HepG2 (cell line): ENCODE results near the gene WDCP. TPM values are rescaled to one million over a fixed set of nuclear protein-coding genes. Genes with fewer than 3 reads are reported as not detected.

ENCODE experiments used
- AFF4 ChIP-seq: sonication (generic); formaldehyde crosslinking; IDR thresholded peaks from 2 replicates; pipeline ENCODE4 v1.4.0; 2020; ENCODE audit warnings: missing genetic modification reagents
- AGO2 ChIP-seq: fragments of 200-400 bp; formaldehyde crosslinking; optimal IDR thresholded peaks from 2 replicates; pipeline ENCODE3; 2017; ENCODE audit warnings: mild to moderate bottlenecking, low read depth, low read length, moderate library complexity
- AHR ChIP-seq: IDR thresholded peaks from 2 replicates; pipeline ENCODE4 v1.6.1; 2018; ENCODE audit warnings: missing genetic modification reagents, missing compliant biosample characterization
- ARHGAP35 ChIP-seq: sonication (generic); formaldehyde crosslinking; IDR thresholded peaks from 2 replicates; pipeline ENCODE4 v1.9.0; 2022; ENCODE audit warnings: mild to moderate bottlenecking, inconsistent platforms, moderate library complexity, missing genetic modification reagents, borderline replicate concordance
- BRF2 ChIP-seq: sonication (generic); formaldehyde crosslinking; IDR thresholded peaks from 2 replicates; pipeline ENCODE4 v1.8.1; 2022; ENCODE audit warnings: mild to moderate bottlenecking, missing genetic modification reagents
- FOXP4 ChIP-seq: sonication (generic); formaldehyde crosslinking; IDR thresholded peaks from 2 replicates; pipeline ENCODE4 v1.4.0; 2020; ENCODE audit warnings: missing genetic modification reagents
- GPN1 ChIP-seq: sonication (generic); formaldehyde crosslinking; IDR thresholded peaks from 2 replicates; pipeline ENCODE4 v1.5.1; 2020; ENCODE audit warnings: missing genetic modification reagents, borderline replicate concordance
- GTF3A ChIP-seq: sonication (generic); formaldehyde crosslinking; conservative IDR thresholded peaks from 2 replicates; pipeline ENCODE4 v1.4.0; 2020; ENCODE audit warnings: mild to moderate bottlenecking, missing genetic modification reagents
- HDAC1 ChIP-seq: sonication (generic); formaldehyde crosslinking; IDR thresholded peaks from 2 replicates; pipeline ENCODE4 v1.5.1; 2020; ENCODE audit warnings: mild to moderate bottlenecking, missing genetic modification reagents
- NFRKB ChIP-seq: fragments of 450-650 bp; IDR thresholded peaks from 2 replicates; pipeline ENCODE4 v1.6.1; 2017
- NR3C1 ChIP-seq: sonication (generic); formaldehyde crosslinking; IDR thresholded peaks from 2 replicates; pipeline ENCODE4 v1.4.0; 2020; ENCODE audit warnings: missing genetic modification reagents
- POGK ChIP-seq: sonication (generic); formaldehyde crosslinking; conservative IDR thresholded peaks from 2 replicates; pipeline ENCODE4 v1.8.0; 2022; ENCODE audit warnings: mild to moderate bottlenecking, moderate library complexity, missing genetic modification reagents
- RARA ChIP-seq: IDR thresholded peaks from 2 replicates; pipeline ENCODE4 v1.6.1; 2016; ENCODE audit warnings: missing genetic modification reagents, missing compliant biosample characterization
- SMAD1 ChIP-seq: sonication (generic); formaldehyde crosslinking; IDR thresholded peaks from 2 replicates; pipeline ENCODE4 v1.4.0; 2020; ENCODE audit warnings: missing genetic modification reagents, low read depth, mild to moderate bottlenecking, borderline replicate concordance
- TP53 ChIP-seq: sonication (generic); formaldehyde crosslinking; conservative IDR thresholded peaks from 2 replicates; pipeline ENCODE4 v1.4.0; 2020; ENCODE audit warnings: missing genetic modification reagents
- TRAFD1 ChIP-seq: sonication (generic); formaldehyde crosslinking; IDR thresholded peaks from 2 replicates; pipeline ENCODE4 v1.5.1; 2020; ENCODE audit warnings: missing genetic modification reagents, mild to moderate bottlenecking, borderline replicate concordance
- ZNF121 ChIP-seq: sonication (generic); formaldehyde crosslinking; IDR thresholded peaks from 2 replicates; pipeline ENCODE4 v1.5.0; 2020; ENCODE audit warnings: mild to moderate bottlenecking, missing genetic modification reagents
- ZNF30 ChIP-seq: sonication (generic); formaldehyde crosslinking; IDR thresholded peaks from 2 replicates; pipeline ENCODE4 v1.5.0; 2020; ENCODE audit warnings: mild to moderate bottlenecking, missing genetic modification reagents
- ZNF367 ChIP-seq: sonication (generic); formaldehyde crosslinking; IDR thresholded peaks from 2 replicates; pipeline ENCODE4 v1.4.0; 2020; ENCODE audit warnings: missing genetic modification reagents, borderline replicate concordance
- ZNF616 ChIP-seq: sonication (generic); formaldehyde crosslinking; IDR thresholded peaks from 2 replicates; pipeline ENCODE4 v1.5.0; 2020; ENCODE audit warnings: low read depth, mild to moderate bottlenecking, missing genetic modification reagents
- polyA plus RNA-seq, 8 experiments: library from polyadenylated mRNA; depleted of rRNA in 3 of 8; stranded (reverse) in 7 of 8; unstranded in 1 of 8; fragments of >200 nt; fragmentation: Illumina TruSeq in 4 of 8; extraction: Trizol in 4 of 8; gene quantifications; 2 replicates each; pipeline versions ENCODE4 v1.2.1 to v1.2.3, GENCODE V29; 2011 to 2016; ENCODE audit warnings: low read depth in 4 of 8, missing spikeins in 1 of 8, mixed read lengths in 1 of 8; ENCODE audit not compliant: insufficient read depth in 1 of 8
- total RNA-seq, 5 experiments: library from RNA; depleted of rRNA; stranded (reverse); fragments of >200 nt; fragmentation: Illumina TruSeq; extraction: Trizol; gene quantifications; 2 replicates each; pipeline ENCODE4 v1.2.3, GENCODE V29; 2016; ENCODE audit warnings: low read depth in 1 of 5

The WDCP gene
- total and polyA plus RNA-seq, 2 of the 13 experiments (the other 11 are each of a cell fraction or from before 2014, with no cell fraction given): 17.4 to 22.6 TPM

GRCh38 chr2:24022324-24022974, 24.7 kb downstream of the WDCP start (continued):
- TF ChIP-seq AHR (no peak), AGO2 (no peak), GTF3A (CRISPR knock-in tag) (no peak), GPN1 (CRISPR knock-in tag) (no peak), ARHGAP35 (no peak; the same call in 1 of the 2 replicates), FOXP4 (CRISPR knock-in tag) (peak; percentile 66; the same call in 1 of the 2 replicates), TRAFD1 (CRISPR knock-in tag) (no peak), ZNF367 (CRISPR knock-in tag) (no peak), NR3C1 (CRISPR knock-in tag) (no peak), TP53 (CRISPR knock-in tag) (no peak), ZNF616 (no peak), AFF4 (no peak; the same call in 1 of the 2 replicates), ZNF121 (CRISPR knock-in tag) (peak; percentile 62), SMAD1 (CRISPR knock-in tag) (no peak), POGK (peak; percentile 56; the same call in 1 of the 2 replicates), BRF2 (no peak), NFRKB (no peak), ZNF30 (CRISPR knock-in tag) (no peak), RARA (peak; percentile 99), HDAC1 (peak; percentile 85)
